ENCODE measurements around the gene KCNMA1.

KCNMA1 gene

DNA sequence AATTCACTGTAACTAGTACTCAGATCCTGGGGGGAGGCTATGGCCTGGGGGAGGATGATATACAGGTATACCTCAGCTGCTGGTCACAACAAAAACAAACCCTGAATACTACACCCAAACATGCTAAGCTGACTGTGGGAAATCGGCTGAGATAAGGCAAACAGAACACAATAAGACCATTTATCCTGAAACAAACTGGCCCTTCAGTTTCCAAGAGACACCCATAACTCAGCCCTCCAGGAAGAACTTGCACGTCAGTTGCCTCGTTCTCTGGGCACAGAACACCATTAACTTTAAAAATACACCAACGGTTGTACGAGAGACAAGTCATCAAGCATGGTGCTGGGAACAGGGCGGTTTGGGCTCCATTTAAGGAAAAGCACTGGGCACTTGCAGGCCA lies 24.1 kb upstream of the KCNMA1 start:
- DNase-seq: no peak

DNA sequence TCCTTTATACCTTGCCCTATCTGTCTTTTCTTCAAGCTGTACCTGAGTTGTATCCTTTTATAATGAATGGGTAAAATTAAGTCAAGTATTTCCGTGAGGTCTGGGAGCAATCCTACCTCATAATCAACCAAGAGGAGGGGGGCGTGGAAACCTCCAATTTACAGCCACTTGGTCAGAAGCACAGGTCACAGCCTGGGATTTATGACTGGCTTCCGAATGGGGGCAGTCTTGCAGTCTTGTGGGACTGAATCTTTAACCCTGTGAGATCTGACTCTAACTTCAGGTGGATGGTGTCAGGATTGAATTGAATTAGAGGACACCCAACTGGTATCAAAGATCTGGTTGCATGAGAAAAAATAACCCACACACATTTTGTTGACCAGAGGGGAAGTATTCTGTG lies 23.5 kb upstream of the KCNMA1 start:
- no peak for DNase-seq

DNA sequence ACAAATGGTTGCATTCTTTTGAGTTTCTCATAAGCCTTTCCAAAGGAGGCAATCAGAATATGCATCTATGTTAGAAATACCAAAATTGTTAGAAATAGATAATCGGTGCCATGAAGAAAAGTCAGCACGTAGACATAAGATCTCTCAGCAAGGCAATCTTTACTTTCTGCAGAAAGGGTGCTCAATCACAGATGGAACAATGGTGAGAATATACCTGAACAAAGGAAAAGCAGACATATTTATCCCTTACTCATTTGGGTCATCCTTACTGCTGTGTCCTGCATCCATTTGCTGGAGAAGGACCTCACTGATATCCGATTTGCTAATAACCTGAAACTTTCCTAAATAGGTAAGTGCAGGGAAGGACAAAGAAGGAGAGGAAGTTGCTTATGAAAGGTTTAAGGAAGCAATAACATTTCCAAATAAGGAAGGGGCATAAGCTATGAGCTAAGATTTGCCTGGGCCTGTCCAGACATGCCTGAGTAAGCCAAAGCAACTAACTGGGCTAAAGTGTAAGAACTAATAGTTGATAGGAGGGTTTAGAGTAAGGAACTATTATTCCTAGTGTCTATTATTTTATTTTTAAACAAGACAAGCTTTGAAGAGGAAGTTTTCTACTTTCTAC lies 21.6 kb upstream of the KCNMA1 start:
- peak; percentile 54 for DNase-seq

DNA sequence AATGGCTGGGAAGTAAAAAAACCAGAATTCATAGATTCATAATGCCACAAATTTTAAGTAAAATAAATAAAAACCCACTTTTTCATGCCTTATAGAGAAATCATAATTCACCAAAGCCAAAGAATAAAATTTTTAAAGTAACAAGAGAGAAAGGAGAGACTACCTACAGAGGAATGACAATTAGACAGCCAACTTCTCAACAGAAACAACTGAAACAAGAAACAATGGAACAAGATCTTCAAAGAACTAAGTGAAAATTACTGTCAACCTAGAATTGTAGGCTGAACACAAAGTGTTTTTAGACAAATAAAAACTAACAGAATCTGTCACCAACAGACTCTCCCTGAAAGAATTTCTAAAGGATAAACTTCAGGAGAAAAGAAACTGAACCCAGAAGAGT lies 15.6 kb upstream of the KCNMA1 start:
- no peak for DNase-seq

DNA sequence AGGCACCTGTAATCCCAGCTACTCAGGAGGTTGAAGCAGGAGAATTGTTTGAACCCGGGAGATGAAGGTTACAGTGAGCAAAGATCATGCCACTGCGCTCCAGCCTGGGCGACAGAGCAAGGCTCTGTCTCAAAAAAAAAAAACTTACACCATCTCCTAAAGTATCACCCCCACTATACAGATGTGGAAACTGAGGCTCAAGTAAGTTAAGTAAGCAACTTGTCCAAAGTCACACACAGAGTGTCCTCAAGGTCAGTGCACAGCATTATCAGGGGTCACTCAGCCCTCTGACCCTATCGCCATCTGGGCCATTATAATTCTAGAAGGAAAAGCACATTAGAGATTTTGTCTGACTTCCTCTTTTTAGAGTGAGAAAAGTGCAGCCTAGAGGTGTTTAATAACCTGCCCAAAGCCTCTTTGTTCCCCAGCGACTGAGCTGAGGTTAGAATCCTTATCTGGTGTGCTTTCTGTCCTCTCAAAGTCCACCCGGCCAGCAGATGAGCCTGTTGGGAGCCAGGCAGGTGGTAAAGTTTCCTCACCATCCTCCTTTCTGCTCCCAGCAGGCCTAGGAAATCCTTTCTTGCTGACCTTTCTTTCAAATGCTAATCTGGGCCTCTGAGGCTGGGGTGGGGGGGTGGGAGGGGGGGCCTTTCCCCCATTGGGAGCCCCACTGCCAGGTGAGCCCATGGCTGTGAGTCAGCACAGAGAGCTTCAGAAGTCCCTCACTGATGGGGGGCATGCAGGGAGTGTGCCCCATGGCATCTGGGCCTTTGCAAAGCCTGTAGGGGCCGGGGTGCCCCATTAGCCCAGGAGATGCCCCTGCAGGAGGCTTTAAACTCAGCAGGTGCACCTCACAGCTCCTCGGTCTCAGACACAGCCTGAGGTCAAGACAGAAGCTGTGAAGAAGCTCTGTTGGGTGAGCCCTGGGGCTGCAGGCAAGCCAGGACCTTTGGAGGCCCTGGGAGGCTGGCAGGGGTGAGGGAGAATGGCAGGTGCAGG lies 12.0 kb upstream of the KCNMA1 start:
- DNase-seq: peak; percentile 22

DNA sequence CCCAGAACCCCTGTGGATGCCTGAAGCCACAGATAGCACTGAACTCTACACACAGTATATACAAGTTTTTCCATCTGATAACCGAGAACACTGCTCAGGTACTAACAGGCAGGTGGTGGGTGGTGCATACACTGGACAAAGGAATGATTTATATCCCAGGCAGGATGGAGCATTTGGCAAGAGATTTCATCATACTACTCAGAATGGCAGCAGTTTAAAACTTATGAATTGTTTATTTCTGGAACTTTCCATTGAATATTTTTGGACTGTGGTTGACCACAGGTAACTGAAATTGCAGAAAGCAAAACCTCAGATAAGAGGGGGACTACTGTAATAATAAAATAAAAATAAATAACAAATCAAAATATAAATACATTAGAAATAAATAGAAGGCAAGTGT lies 10.9 kb upstream of the KCNMA1 start:
- peak; percentile 68 for DNase-seq

DNA sequence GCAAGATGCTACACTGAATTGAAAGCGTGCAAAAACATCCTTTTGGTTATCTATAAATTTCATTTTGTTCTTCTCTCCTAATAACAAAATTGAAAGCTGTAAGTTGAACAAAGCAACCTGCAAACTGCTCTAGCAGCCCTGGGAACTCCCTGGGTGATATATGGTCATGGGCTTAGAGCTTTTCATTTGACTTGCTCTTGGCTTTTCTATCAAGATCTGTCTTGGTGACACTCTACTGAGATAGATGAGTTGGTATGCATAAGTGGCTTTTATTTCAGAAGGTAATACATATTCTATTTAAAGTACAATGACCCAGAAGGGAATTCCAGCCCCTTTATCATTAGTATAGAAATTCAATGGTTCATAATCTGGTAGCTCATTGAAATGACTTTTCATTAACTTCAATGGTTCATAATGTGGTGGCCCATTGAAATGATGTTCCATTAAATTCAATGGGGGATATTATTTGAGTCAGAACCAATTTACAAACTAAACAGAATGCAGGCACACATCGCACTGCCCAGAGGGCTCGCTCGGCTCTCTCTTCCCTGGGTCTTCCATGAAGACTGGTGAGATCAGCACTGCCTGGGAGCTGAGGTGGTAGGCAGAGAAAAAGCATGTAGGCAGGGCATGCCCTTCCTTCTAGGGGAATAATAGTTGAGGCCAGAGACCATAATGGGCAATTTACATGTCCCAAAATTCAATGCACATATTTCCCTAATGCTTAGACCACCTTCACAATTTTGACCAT lies 10.1 kb upstream of the KCNMA1 start:
- DNase-seq: no peak

DNA sequence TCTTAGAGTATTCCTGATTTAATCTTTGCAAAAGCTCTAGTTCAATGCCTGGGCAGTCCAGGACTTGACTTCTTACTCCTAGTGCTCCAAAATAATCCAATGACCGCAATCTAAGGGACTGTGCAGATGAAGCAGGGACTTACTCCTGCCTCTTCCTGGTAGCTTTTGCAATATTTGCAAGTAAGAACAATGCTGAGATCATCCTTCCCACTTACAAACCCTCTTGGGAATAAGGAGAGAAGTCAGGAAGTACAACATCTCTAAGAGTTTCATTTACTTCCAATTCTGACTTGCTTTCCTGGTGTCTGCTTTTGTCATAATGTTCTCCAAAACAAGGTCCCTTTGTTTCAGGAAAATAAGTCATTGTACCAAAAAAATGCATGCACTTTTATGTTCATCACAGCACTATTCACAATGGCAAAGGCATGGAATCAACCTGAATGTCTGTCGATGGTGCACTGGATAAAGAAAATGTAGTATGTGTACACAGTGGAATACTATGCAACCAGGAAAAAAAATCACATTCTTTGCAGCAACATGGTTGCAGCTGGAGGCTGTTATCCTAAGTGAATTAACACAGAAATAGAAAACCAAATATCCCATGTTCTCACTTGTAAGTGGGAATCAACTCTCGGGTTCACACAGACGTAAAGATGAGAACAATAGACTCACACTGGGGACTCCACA lies 7.1 kb upstream of the KCNMA1 start:
- DNase-seq: no peak

DNA sequence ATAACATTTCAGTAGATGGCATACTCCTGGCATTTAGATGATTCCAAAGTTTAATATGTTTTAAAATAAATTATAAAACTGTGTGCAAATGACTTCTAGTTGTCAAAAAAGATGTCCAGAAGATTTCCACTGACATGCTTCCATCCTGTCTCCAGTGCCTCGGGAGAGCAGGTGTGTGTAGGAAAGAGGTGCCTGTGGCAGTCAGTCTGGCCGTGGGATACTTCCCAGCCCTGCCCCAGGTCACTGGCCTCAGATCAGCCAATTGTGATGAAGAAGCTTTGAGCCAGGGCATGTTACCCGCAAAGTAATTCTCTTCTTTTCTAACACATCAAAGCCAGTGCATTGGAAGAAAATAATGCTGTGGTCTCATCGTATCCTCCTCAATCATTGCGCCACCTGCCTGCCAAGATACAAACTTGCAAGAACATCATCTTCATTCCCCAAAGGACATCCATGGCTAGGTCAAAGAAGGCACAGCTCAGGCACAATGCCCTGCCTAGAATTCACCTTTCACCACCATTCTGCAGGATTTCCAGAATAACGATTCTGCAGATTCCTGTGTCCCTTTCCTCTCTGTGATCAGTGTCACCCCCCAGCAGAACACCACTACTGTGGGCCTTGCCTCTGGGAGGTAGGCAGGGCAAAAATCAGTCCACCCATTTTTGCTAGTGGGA lies 6.3 kb upstream of the KCNMA1 start:
- DNase-seq: peak; percentile 41

DNA sequence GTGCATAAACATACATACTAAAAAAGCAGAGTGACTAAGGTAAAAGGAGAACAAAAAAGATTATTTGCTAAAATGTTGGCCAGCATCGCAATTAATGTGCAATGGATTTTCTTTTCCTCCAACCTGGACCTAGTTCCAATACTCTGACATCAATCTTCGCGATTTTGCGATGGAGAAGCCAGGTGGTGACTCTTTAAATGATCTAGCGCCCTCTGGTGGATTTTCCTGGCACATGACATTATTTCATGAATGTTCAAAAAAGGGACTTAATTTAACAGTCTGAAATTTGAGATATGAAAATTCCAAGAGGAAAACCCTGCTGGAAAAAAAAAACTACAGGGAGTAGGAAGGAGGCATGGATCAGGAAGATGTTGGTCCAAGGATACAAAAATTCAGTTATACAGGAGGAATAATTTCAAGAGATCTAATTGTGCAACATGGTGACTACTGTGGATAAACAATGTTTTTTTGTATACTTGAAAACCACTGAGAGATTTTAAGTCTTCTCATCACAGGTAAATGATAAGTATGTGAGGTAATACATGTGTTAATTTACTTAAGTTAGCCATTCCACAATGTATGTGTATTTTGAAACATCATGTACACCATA lies 4.3 kb upstream of the KCNMA1 start:
- peak; percentile 54 for DNase-seq

DNA sequence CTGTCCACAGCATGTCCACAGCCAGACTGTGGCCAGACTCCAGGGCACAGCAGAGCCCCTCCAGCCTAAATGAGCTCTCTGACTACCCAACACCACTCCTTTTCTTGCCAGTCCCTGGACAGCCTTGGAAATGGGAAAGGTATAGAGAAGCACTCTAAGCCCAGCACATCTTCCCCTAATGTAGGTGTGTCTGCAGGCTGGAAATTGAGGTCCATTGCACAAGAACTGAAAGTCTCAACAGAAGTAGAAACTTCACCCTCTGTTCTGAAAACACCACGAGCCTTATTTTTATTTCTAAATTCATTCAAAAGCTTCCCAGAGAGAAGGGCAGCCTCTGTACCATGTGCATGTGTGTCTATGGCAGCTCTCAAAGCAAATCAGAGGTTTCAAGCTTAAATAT lies 3.7 kb upstream of the KCNMA1 start:
- DNase-seq: peak; percentile 7

DNA sequence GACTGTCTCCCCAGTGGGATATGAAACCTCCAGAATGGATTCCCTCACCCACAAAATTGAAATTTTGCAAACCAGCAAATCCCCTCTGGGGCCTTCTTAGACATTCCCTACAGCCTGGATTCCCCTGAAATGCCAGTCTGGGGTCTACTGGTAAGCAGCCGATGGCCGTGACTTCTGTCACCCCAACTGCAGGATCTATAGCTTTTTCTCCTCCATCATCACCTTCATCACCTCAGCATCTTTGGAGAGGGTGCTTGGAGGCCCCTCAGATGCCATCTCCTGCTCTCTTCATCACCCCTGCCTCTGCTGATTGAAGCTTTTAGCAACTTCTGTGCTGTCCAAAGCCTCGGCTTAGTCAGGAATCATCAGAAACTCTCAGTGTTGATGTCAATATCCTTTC lies 2.6 kb upstream of the KCNMA1 start:
- DNase-seq: no peak

DNA sequence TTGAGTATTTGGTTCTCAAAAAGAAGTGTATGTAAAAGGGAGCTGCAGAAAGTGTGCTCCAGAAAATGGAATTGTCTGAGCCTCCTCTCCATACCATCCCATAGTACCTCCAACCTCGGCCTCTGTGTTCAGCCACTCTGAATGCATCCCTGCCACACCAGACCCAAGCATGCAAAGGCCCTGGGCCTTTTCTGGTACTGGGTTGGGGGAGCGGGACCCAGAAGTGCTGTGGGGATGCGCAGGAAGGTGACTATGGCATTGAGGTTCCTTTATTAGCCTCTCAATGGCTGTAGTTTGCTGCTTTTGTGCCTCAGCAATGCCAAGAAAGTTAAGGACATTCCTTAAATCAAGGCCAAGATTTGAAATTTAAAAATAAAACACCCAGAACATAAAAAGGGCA lies 2.1 kb upstream of the KCNMA1 start:
- DNase-seq: no peak

DNA sequence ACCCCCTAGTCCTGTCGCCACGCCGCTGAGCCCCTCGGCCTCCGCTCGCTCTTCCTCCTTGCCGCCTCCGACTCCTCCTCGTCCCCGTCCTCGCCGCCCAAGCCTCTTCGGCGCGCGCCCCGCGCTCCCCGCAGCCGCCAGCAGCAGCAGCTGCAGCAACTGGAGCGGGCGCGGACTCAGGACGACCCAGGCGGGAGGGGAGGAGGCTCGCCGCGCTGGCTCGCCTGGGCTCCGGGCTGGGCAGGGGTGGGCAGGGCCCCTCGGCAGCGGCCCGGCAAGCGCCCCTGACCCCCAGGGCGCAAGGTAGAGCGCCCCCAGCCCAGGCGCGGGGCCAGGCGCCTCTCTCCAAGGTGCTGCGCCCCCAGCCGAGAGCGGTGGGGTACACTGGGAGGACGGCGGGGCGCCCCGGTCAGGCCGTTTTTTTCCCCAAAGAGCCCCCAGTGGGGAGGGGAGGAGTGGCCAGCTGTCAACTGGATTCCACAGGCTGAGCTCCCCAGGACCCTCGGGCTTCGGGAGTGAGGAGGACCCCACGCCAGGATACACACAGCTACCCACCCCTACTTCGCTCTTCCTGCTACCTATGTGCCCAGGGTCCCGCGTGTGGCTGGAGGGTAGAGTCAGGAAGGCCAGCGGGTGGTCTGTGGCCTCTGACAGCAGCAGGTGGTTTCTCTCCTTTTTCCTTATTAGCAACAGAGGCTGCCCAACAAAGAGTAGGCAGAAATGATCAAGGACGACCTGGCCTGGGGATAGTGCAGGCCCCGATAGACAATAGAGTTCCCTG lies 903 bp upstream of the KCNMA1 start:
- no peak for DNase-seq

DNA sequence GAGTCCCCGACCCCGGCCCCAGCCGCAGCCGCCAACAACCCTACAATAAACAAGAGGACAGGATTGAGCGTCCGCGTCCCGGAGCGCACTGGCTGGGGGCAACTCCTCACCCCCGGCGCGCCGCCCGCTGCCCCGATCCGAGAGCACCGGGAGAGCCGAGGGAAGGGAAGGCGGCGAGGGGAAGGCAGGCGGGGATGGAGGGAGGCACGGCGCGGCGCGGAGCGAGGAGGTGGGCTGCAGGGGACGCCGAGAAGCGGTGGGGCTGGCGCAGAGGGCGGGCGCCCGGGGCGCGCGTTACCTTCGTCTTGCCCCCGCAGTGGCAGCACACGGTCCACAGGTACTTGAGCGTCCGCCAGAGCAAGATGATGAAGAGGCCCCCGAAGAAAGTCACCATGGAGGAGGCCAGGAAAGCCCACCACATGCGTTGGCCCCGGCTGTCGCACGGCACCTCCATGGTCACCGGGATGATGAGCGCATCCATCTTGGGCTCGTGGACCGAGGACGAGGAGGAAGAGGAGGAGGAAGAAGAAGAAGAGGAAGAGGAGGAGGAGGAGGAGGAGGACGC lies 559 bp downstream of the KCNMA1 start:
- DNase-seq: no peak

DNA sequence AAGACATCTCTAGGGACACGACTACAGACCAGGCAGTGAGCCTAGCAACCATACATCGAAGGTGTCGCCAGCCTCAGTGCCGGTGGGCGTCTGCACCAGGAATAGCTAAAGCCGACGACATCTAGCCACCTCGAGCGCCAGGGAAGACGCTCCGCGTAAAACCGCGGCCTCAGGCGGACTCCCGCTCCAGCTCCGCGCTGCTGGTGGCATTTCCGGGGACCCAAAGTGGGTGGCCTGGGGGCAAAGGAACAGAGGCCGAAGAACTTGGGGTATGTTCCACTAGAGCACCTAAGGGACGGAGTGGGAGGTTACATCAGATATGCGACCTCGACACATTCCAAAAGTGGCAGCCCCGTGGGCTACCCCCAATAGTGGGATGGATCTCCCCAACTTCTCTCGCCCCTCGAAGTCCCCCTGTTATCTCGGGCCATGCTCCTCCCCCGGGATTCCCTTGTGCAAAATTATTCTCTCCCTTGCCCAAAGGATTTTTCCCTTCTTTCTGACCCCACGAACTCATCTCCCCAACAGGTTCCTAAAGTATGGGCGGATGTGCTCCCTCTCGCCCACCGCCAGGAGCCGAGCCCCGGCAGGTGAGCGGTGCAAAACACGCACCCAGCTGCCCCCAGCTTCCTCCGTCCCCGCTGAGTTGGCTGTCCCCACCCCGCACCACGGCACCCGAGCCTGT lies 1.2 kb downstream of the KCNMA1 start:
- DNase-seq: no peak

DNA sequence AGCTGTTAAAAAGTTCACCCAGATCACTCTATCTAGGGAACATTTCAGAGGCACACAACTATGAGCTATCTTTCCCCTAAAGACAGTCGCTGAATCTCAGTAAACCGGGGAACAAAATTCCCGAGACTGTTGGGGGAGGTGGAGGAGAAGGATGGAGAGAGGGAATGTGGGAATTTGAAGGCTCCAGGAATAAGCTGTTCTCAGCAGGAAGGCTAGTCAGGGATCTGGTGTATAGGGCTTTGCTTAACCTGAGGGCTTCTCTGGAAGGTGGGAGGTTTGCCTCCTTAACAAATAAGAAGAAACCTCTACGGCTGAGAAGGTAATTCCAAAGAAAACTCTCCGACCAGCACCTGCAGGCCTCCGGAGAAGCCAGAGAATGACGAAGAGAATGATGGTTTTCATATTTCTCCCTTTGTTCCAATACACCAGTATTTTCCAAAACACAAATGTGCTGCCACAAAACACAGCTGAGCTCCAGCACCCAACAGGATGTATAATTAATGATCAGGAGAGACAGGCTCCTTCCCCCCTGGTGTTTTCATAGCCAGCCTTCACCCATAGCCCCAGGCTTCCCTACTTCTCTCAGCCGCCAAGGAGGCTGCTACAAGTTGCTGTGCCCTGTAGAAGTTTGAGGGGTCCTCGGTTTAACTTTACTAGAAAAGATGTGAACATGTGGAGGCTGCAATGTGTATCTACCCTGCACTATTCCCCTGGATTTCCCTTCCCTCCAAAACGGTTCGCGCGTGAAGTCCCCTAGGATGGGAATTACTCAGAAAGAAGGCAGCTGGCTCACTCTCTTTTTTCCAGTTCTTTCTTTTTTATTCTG lies 2.0 kb downstream of the KCNMA1 start:
- DNase-seq: no peak

DNA sequence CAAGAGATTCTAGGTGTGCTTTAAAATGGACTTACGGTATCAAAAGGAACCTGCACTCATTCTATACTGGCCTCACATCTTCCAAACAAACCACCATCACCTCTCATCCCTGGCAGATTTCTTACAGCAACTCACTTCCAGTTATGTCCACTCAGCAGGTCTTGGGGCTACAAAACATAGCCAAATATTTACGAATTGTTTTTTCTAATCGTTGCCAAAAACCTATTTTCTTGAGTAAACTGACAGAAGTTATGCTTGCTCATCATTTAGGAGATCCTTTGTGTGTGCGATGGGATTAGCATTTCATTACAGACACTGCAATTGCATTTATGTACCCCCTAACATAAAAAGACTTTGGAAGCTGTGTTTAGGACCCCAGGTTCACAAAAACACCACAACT lies 2.7 kb downstream of the KCNMA1 start:
- no peak for DNase-seq

DNA sequence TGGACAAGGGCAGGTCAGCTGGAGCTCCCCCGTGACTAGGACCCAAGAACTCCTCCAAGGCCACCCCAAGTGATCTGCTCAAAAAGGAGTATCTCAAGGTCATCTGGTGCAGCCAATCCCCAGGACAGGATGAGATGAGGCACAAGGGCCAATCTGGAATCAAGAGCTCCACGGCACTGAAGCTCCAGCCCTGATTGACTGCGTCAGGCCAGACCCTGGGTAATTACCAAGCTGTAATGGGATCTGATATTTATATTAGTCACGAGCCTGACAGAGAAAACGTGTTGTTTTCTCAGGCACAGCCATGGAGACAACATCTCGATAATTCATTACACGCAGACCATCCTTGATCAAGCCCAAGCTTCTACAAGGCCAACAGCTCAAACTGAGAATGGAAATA lies 4.2 kb downstream of the KCNMA1 start:
- DNase-seq: no peak

Measured in MV-4-11 (cell line).